Small intestine (tissue), 7 donors: ENCODE measurements around the gene ZNF507. TPM values are rescaled to one million over a fixed set of nuclear protein-coding genes. Genes with fewer than 3 reads are reported as not detected.
"Not testable (repeated sequence)": the region's sequence is repeated elsewhere in the genome, so short reads cannot be mapped to it uniquely, and the experiment has no call there.

Experiments
- DNase-seq, 2 donors: peaks; one replicate each; pipeline versions ENCODE4 v3.0.0 to v3.0.0-alpha.2; 2013
- FAIRE-seq: peaks from 2 replicates; lab custom pipeline; 2012; peaks lifted over from hg19 to GRCh38; lab: Jason Lieb, UNC
- H3K27ac ChIP-seq, 3 donors: one replicate each; pipeline ENCODE4 v1.5.1; 2013; ENCODE audit warnings: low read length in 2 of 3, mild to moderate bottlenecking in 2 of 3, control low read depth in 1 of 3, inconsistent platforms in 1 of 3, low read depth in 1 of 3, moderate library complexity in 1 of 3
- H3K27me3 ChIP-seq, 3 donors: one replicate each; pipeline ENCODE4 v1.6.1; 2013; ENCODE audit warnings: low read length in 3 of 3, inconsistent platforms in 1 of 3; ENCODE audit not compliant: control insufficient read depth in 3 of 3, insufficient read depth in 3 of 3
- H3K36me3 ChIP-seq, 3 donors: one replicate each; pipeline ENCODE4 v1.6.1; 2013; ENCODE audit warnings: low read length in 3 of 3, inconsistent platforms in 1 of 3, low read depth in 1 of 3, mild to moderate bottlenecking in 1 of 3, moderate library complexity in 1 of 3; ENCODE audit not compliant: control insufficient read depth in 3 of 3, insufficient read depth in 2 of 3
- H3K4me1 ChIP-seq, 3 donors: one replicate each; pipeline ENCODE4 v1.6.1; 2013; ENCODE audit warnings: low read length in 2 of 3, inconsistent platforms in 1 of 3, low read depth in 1 of 3, mild to moderate bottlenecking in 1 of 3, moderate library complexity in 1 of 3; ENCODE audit not compliant: control insufficient read depth in 3 of 3, insufficient read depth in 2 of 3
- H3K4me3 ChIP-seq, 3 donors: one replicate each; pipeline ENCODE4 v1.5.1; 2013; ENCODE audit warnings: low read length in 3 of 3, control low read depth in 1 of 3, inconsistent platforms in 1 of 3, low read depth in 1 of 3, mild to moderate bottlenecking in 1 of 3, moderate library complexity in 1 of 3
- H3K9me3 ChIP-seq, 2 donors: one replicate each; pipeline ENCODE4 v1.6.1; 2013; ENCODE audit warnings: low read depth in 1 of 2, low read length in 1 of 2; ENCODE audit not compliant: control insufficient read depth in 2 of 2, insufficient read depth in 1 of 2
- WGBS, 3 donors: extraction: QIAGEN DNeasy Blood & Tissue Kit; methylation state at CpG; one replicate each; pipeline ENCODE4 v1.1.7; 2013; 5-methylcytosine and 5-hydroxymethylcytosine counted together
- polyA plus RNA-seq, 4 donors: library from polyadenylated mRNA; stranded (reverse) in 3 of 4; unstranded in 1 of 4; fragments of 200-250 nt in 3 of 4; fragments of 120-200 nt in 1 of 4; gene quantifications; one replicate each; pipeline versions ENCODE4 v1.2.1 to v1.2.3, GENCODE V29; 2013
- donor health status: healthy with polysubstance abuse.
- donor health status: control.
- donor health status: control.
- donor health status: Bipolar disorder and iron deficiency.
- donor health status: healthy.

Gene ZNF507
- polyA plus RNA-seq, 4 donors: 3.2 to 17.1 (median 5.5) TPM

GRCh38 chr19:32416749-32417456 is 71.5 kb downstream of the ZNF507 start:
- peaks cover under 1 to 34% (median 3%) of the 10 kb centered on the region in 3 donors for H3K36me3 ChIP-seq
- no peaks in the 10 kb centered on the region for H3K27me3 ChIP-seq
- 95 to 97% (median 96%) methylated on average over 8 of the region's 8 CpGs for WGBS, 3 donors
- no peak overlapping the region for H3K27ac ChIP-seq
- H3K9me3 ChIP-seq: no peaks in the 10 kb centered on the region
- no peak for FAIRE-seq
- no peak overlapping the region for H3K4me3 ChIP-seq
- no peak for DNase-seq
- peaks cover 0 to 4% (median 0%) of the 10 kb centered on the region in 3 donors for H3K4me1 ChIP-seq

GRCh38 chr19:32418155-32418554 is 72.7 kb downstream of the ZNF507 start:
- WGBS, 3 donors: 88 to 96% (median 90%) methylated on average over 3 of the region's 3 CpGs
- Histone ChIP-seq H3K9me3 (no peaks in the 10 kb centered on the region), H3K36me3 (peaks cover 0 to 28% (median 2%) of the 10 kb centered on the region in 3 donors), H3K27me3 (no peaks in the 10 kb centered on the region), H3K27ac (no peak overlapping the region), H3K4me1 (peaks cover 0 to 4% (median 0%) of the 10 kb centered on the region in 3 donors), H3K4me3 (no peak overlapping the region)
- no peak for DNase-seq
- FAIRE-seq: no peak

- DNase-seq: peak in 1 of 2 donors; percentile 31
- peaks cover 0 to 20% (median 0%) of the 10 kb centered on the region in 3 donors for H3K36me3 ChIP-seq
- no peak for FAIRE-seq
- no peak overlapping the region for H3K4me3 ChIP-seq
- no peaks in the 10 kb centered on the region for H3K9me3 ChIP-seq
- H3K4me1 ChIP-seq: peaks cover 0 to 4% (median 0%) of the 10 kb centered on the region in 3 donors
- WGBS, 3 donors: 69 to 80% (median 74%) methylated on average over 6 to 7 of the region's 7 CpGs
- peak overlapping the region in 1 of 3 donors; percentile 28 for H3K27ac ChIP-seq
- H3K27me3 ChIP-seq: no peaks in the 10 kb centered on the region
These were observed 76.4 kb downstream of the ZNF507 start for GRCh38 chr19:32421589-32422361.

- DNase-seq (no peak), FAIRE-seq (no peak)
- Histone ChIP-seq H3K27ac (no peak overlapping the region), H3K36me3 (peaks cover 0 to 24% (median 0%) of the 10 kb centered on the region in 3 donors), H3K9me3 (no peaks in the 10 kb centered on the region), H3K27me3 (no peaks in the 10 kb centered on the region), H3K4me3 (no peak overlapping the region), H3K4me1 (peaks cover 0 to 4% (median 0%) of the 10 kb centered on the region in 3 donors)
- WGBS, 3 donors: 66 to 79% (median 78%) methylated on average over 3 of the region's 3 CpGs
These were observed 77.0 kb downstream of the ZNF507 start for GRCh38 chr19:32422435-32422834.

- FAIRE-seq, H3K4me1 ChIP-seq, H3K27me3 ChIP-seq, DNase-seq, H3K27ac ChIP-seq, H3K4me3 ChIP-seq, H3K9me3 ChIP-seq: not testable (repeated sequence)
- H3K36me3 ChIP-seq: peaks cover 0 to 26% (median 0%) of the 10 kb centered on the region in 3 donors
- WGBS, 3 donors: 93 to 98% (median 98%) methylated on average over 3 of the region's 3 CpGs
These were observed 78.5 kb downstream of the ZNF507 start for GRCh38 chr19:32423944-32424343.

- Histone ChIP-seq H3K27ac (no peak overlapping the region), H3K4me1 (no peaks in the 10 kb centered on the region), H3K9me3 (no peaks in the 10 kb centered on the region), H3K4me3 (no peak overlapping the region), H3K36me3 (peaks cover 0 to 15% (median 0%) of the 10 kb centered on the region in 3 donors), H3K27me3 (no peaks in the 10 kb centered on the region)
- no peak for FAIRE-seq
- 79 to 91% (median 81%) methylated on average over 3 of the region's 3 CpGs for WGBS, 3 donors
- no peak for DNase-seq
These were observed 82.1 kb downstream of the ZNF507 start for GRCh38 chr19:32427536-32427935.

GRCh38 chr19:32436692-32437091 is 91.3 kb downstream of the ZNF507 start:
- Histone ChIP-seq H3K27ac (no peak overlapping the region), H3K36me3 (peaks cover 0 to 10% (median 0%) of the 10 kb centered on the region in 3 donors), H3K4me1 (no peaks in the 10 kb centered on the region), H3K9me3 (no peaks in the 10 kb centered on the region), H3K27me3 (no peaks in the 10 kb centered on the region), H3K4me3 (no peak overlapping the region)
- DNase-seq (no peak), FAIRE-seq (no peak)
- 91 to 99% (median 96%) methylated on average over 6 of the region's 6 CpGs for WGBS, 3 donors

GRCh38 chr19:32437096-32437495 is 91.7 kb downstream of the ZNF507 start:
- Histone ChIP-seq H3K4me1 (no peaks in the 10 kb centered on the region), H3K4me3 (no peak overlapping the region), H3K36me3 (peaks cover 0 to 10% (median 0%) of the 10 kb centered on the region in 3 donors), H3K27ac (no peak overlapping the region), H3K9me3 (no peaks in the 10 kb centered on the region), H3K27me3 (no peaks in the 10 kb centered on the region)
- FAIRE-seq: no peak
- 91 to 97% (median 97%) methylated on average over 1 of the region's 1 CpG for WGBS, 3 donors
- no peak for DNase-seq
